Thyroid gland (tissue), 4 donors: Measurements from ENCODE around the gene CLEC18A.

Experiments
- POLR2A ChIP-seq, 2 donors: fragments of 450-650 bp; IDR thresholded peaks; one replicate each; pipeline ENCODE4 v1.6.1; 2017; ENCODE audit warnings: antibody characterized with exemption in 2 of 2, mild to moderate bottlenecking in 2 of 2, moderate library complexity in 1 of 2
- TF ChIP-seq, protein P1 (sequence below), 6 experiments: fragments of 200-600 bp in 3 of 6; fragments of 450-650 bp in 3 of 6; sonication (generic) in 3 of 6; IDR thresholded peaks; one replicate each; pipeline ENCODE4 v1.5.1; 2016 to 2019; ENCODE audit warnings: antibody characterized with exemption in 6 of 6, mild to moderate bottlenecking in 2 of 6, inconsistent platforms in 1 of 6, moderate library complexity in 1 of 6

DNA sequence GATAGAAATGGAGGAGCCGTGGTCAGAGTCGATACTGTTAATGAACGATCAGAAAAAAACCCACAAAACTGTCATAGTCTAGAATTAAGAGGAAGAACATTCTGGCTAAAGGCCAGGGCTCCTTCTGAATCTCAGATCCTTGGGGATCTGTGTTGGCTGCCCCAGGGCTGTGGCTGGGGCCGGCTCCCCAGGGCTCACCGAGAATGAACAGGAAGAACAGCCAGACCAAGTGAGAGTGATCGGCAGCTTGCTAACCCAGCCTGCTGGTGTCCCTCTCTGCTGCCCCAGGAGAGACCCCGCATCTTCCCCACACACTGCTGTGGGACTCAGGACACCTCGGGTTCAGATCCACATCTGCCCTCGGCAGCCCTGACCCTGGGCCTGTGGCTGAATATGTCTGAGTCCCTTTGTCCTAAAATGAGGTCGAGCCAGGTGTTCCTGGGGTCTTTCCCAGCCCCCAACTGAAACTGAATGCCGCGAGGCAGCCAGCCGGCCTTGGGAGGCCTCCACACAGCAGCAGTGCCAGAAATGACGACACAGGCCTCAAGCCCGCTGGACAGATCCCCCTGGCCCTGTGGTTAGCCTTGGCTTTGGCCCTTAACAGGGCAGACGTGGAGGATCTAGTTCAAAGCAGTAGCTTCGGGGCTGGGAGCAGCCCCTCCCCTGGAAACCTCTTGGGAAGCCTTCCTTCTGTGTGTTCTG lies 23.9 kb upstream of the CLEC18A start:
- TF ChIP-seq, protein P1, sequence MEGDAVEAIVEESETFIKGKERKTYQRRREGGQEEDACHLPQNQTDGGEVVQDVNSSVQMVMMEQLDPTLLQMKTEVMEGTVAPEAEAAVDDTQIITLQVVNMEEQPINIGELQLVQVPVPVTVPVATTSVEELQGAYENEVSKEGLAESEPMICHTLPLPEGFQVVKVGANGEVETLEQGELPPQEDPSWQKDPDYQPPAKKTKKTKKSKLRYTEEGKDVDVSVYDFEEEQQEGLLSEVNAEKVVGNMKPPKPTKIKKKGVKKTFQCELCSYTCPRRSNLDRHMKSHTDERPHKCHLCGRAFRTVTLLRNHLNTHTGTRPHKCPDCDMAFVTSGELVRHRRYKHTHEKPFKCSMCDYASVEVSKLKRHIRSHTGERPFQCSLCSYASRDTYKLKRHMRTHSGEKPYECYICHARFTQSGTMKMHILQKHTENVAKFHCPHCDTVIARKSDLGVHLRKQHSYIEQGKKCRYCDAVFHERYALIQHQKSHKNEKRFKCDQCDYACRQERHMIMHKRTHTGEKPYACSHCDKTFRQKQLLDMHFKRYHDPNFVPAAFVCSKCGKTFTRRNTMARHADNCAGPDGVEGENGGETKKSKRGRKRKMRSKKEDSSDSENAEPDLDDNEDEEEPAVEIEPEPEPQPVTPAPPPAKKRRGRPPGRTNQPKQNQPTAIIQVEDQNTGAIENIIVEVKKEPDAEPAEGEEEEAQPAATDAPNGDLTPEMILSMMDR (IDR thresholded peaks at IDR 0.05) = no peak
- no peak for TF ChIP-seq POLR2A (IDR thresholded peaks at IDR 0.05)
